ENCODE data around the gene LACTBL1. TPM values are rescaled to one million over a fixed set of nuclear protein-coding genes. Genes with fewer than 3 reads are reported as not detected.

LACTBL1 gene
- total RNA-seq, 4 donors from 2014 or later, result not detected

DNA sequence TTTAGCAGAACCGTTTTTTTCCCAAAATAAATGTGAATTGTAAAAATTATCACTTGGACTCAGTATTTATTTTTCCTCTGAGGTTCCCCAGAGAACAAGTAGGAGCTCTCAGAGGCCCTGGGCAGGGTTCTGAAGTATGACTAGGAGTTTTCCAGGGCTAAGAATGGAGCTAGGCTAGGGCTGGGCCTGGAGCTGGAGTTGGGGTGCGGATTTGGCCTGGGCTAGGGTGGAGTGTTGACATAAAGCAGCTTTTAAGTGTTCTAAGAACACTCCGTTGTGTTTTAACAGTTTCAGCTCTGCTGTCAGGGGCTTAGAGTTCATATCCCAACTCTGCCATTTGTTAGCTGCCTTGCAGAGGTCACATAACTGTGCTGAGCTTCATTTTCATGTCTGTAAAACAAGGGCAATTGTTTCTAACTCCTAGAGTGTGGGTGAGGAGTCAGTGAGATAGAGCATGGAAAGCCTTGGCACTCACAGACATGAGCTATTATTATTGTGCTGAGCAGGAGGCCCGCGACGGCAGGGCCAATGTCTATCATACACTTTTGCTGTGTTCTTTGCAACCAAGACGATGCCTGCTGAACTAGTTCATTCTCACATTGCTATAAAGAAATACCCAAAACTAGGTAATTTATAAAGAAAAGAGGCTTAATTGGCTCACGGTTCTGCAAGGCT, 51.1 kb downstream of the LACTBL1 start:
- TF ChIP-seq, protein P1, sequence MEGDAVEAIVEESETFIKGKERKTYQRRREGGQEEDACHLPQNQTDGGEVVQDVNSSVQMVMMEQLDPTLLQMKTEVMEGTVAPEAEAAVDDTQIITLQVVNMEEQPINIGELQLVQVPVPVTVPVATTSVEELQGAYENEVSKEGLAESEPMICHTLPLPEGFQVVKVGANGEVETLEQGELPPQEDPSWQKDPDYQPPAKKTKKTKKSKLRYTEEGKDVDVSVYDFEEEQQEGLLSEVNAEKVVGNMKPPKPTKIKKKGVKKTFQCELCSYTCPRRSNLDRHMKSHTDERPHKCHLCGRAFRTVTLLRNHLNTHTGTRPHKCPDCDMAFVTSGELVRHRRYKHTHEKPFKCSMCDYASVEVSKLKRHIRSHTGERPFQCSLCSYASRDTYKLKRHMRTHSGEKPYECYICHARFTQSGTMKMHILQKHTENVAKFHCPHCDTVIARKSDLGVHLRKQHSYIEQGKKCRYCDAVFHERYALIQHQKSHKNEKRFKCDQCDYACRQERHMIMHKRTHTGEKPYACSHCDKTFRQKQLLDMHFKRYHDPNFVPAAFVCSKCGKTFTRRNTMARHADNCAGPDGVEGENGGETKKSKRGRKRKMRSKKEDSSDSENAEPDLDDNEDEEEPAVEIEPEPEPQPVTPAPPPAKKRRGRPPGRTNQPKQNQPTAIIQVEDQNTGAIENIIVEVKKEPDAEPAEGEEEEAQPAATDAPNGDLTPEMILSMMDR (IDR thresholded peaks at IDR 0.05; ENCODE audit: low read depth), result no peak

GRCh38 chr1:22920734-22921451, 51.8 kb downstream of the LACTBL1 start:
- TF ChIP-seq, protein P1 (IDR thresholded peaks at IDR 0.05; ENCODE audit: low read depth), result no peak

DNA sequence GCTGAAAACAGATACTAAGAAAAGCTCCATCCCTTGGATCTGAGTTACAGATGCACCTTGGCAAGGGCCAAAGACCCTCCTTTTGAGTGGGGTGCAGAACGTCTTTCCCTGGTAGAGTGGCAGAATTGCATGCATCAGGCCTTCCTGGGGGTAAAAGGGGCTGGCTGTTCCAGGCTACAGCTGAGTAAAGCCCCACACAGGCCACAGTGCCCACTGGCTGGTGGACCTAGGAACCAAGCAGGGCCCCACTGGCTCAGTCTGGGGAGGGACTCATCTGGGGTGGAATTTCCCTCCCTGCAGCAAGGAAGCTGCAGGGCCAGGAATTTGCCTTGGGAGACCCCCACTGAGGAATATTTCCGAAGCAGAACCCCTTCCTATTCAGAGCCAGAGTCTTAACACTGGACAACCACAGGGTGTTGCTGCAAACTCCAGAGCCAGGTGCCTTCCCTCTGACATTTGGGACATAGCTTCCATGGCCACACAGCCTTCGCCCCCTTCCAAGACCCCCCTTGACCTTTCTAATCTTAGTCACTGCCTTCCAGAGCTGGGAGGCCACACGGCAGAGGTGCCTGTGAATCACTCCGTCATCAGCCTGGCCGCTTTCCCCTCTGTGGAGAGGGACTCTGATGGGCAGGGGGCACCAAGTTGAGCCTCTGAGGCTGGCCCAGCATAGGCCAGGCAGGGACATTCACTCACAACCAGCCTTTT, 52.5 kb downstream of the LACTBL1 start:
- TF ChIP-seq, protein P1 (IDR thresholded peaks at IDR 0.05; ENCODE audit: low read depth), result no peak

DNA sequence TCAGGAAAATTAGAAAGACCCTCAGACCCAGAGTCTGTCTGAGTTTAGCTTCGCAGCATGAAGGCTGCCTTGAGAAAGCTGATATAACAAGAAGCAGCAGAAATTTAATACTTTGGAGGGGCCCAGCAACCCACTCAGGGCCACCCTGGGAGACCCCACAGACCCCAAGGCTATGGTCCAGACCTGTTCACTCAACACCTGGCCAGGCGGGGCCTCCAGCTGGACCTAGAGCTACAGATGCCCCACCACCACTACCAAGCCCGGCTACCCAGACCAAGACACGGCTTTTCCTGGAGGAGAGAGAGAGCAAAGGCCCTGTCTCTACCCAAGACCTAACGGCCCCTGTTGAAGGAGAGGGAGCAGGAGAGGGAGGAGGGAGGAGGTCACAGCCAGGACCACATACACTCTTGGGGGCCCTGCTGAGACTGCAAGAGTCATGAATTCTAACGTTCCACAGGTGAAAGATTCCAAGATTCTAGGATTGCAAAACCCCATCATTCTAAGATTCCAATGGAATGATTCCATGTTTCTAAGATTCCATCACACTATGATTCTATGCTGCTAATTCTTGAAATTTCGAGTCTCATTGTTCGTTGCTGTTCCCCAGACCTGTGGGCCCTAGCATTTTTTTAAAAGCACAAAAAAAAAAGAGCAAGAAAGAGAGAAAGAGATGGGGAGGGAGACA, 53.2 kb downstream of the LACTBL1 start:
- TF ChIP-seq, protein P1 (IDR thresholded peaks at IDR 0.05; ENCODE audit: low read depth), result no peak

DNA sequence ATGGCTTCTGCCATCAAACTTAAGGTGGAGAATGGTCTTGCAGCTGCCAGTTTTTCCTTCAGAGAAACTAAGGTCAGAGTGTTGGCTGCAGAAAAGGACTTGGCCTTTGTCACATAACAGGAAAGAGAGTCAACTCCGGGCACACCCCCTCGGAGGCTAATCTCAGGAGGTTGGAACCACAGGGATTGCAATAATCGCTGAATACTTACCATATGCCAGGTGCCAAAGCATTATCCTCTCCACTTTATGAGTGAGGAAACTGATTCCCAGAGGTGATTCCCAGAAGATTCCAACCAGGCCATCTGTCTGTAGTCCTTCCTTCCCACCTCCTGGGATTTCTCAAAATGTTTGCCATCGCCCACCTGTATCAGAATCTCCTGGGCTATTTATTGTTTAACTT, 54.0 kb downstream of the LACTBL1 start:
- TF ChIP-seq, protein P1 (IDR thresholded peaks at IDR 0.05; ENCODE audit: low read depth), result no peak

- TF ChIP-seq, protein P1 (IDR thresholded peaks at IDR 0.05; ENCODE audit: low read depth), result no peak
Measured at GRCh38 chr1:22917989-22918388, 54.7 kb downstream of the LACTBL1 start.

GRCh38 chr1:22916471-22916820, 56.2 kb downstream of the LACTBL1 start:
- TF ChIP-seq, protein P1 (IDR thresholded peaks at IDR 0.05; ENCODE audit: low read depth), result no peak
